H1 (cell line): Measurements from ENCODE around the gene PGAM2. TPM values are rescaled to one million over a fixed set of nuclear protein-coding genes. Genes with fewer than 3 reads are reported as not detected.

ENCODE experiments used
- CTCF ChIA-PET: fragments of 300-600 bp; sonication (Branson Sonifier 250); formaldehyde crosslinking; loops from one replicate; lab custom pipeline; 2021; ENCODE audit not compliant: partially characterized antibody; lab: Charles Lee
- POLR2A ChIA-PET: fragments of 300-600 bp; sonication (Branson Sonifier 250); formaldehyde crosslinking; loops from one replicate; lab custom pipeline; 2021; ENCODE audit warnings: inconsistent platforms; ENCODE audit not compliant: partially characterized antibody; lab: Charles Lee
- DNase-seq, 2 experiments: peaks; one replicate each; pipeline versions ENCODE4 v3.0.0 to v3.0.0-alpha.2; 2010 to 2022; ENCODE audit warnings: low spot score in 2 of 2, low read depth in 1 of 2, mixed read lengths in 1 of 2
- FAIRE-seq: peaks from 2 replicates; lab custom pipeline; 2011; peaks lifted over from hg19 to GRCh38; lab: Jason Lieb, UNC
- H2AFZ ChIP-seq: 2 replicates; pipeline ENCODE4 v1.8.1; 2012; ENCODE audit warnings: low read length, inconsistent platforms
- H2AK5ac ChIP-seq: 2 replicates; pipeline ENCODE4 v1.6.1; 2013; ENCODE audit warnings: low read depth, low read length
- H2BK120ac ChIP-seq: replicated peaks from 2 replicates; pipeline ENCODE3; 2013; ENCODE audit warnings: low read depth, low read length, inconsistent platforms
- H2BK12ac ChIP-seq: 2 replicates; pipeline ENCODE4 v1.6.1; 2013; ENCODE audit warnings: low read depth, low read length
- H2BK15ac ChIP-seq: 2 replicates; pipeline ENCODE4 v1.6.1; 2013; ENCODE audit warnings: low read length
- H2BK20ac ChIP-seq: 2 replicates; pipeline ENCODE4 v1.6.1; 2013; ENCODE audit warnings: low read length
- H2BK5ac ChIP-seq: 2 replicates; pipeline ENCODE4 v1.6.1; 2013; ENCODE audit warnings: low read depth, low read length
- H3K14ac ChIP-seq: 2 replicates; pipeline ENCODE4 v1.6.1; 2013; ENCODE audit warnings: inconsistent platforms; ENCODE audit not compliant: insufficient read length
- H3K18ac ChIP-seq: 2 replicates; pipeline ENCODE4 v1.6.1; 2013; ENCODE audit warnings: low read length; ENCODE audit errors: extremely low read depth
- H3K23ac ChIP-seq: 2 replicates; pipeline ENCODE4 v1.6.1; 2013; ENCODE audit warnings: inconsistent platforms; ENCODE audit not compliant: insufficient read length
- H3K23me2 ChIP-seq: 2 replicates; pipeline ENCODE4 v1.6.1; 2013; ENCODE audit warnings: low read depth, low read length
- H3K27ac ChIP-seq: 2 replicates; pipeline ENCODE4 v1.6.1; 2011; ENCODE audit warnings: low read depth, low read length, inconsistent platforms
- H3K27me3 ChIP-seq, 4 experiments: replicated peaks in 1 of 4; 1 replicate in 1 of 4; 2 replicates in 3 of 4; pipeline versions ENCODE4 v1.6.1 to v1.8.1; 2011 to 2013; ENCODE audit warnings: low read length in 3 of 4, mild to moderate bottlenecking in 3 of 4, inconsistent platforms in 2 of 4, mixed read lengths in 2 of 4, moderate library complexity in 1 of 4; ENCODE audit not compliant: control insufficient read depth in 3 of 4, insufficient read depth in 3 of 4; ENCODE audit errors: extremely low read depth in 1 of 4
- H3K36me3 ChIP-seq, 4 experiments: 2 replicates each; pipeline versions ENCODE4 v1.6.1 to v1.8.1; 2011 to 2013; ENCODE audit warnings: mild to moderate bottlenecking in 4 of 4, low read length in 3 of 4, moderate library complexity in 2 of 4, control low read depth in 1 of 4, inconsistent platforms in 1 of 4; ENCODE audit not compliant: insufficient read depth in 4 of 4, control insufficient read depth in 2 of 4
- H3K4ac ChIP-seq: replicated peaks from 2 replicates; pipeline ENCODE3; 2013; ENCODE audit warnings: low read length, low read depth, mixed read lengths, inconsistent platforms; ENCODE audit not compliant: insufficient read length
- H3K4me1 ChIP-seq, 4 experiments: replicated peaks in 1 of 4; 1 replicate in 1 of 4; 2 replicates in 3 of 4; pipeline versions ENCODE4 v1.6.1 to v1.8.1; 2011 to 2013; ENCODE audit warnings: low read length in 3 of 4, inconsistent platforms in 2 of 4, mixed read lengths in 1 of 4; ENCODE audit not compliant: insufficient read depth in 4 of 4, control insufficient read depth in 3 of 4
- H3K4me2 ChIP-seq, 2 experiments: 2 replicates each; pipeline versions ENCODE4 v1.6.1 to v1.8.1; 2011 to 2013; ENCODE audit warnings: low read depth in 2 of 2, low read length in 2 of 2, control low read depth in 1 of 2, inconsistent platforms in 1 of 2, mild to moderate bottlenecking in 1 of 2; ENCODE audit not compliant: insufficient read depth in 1 of 2
- H3K4me3 ChIP-seq, 4 experiments: fragments of 200-600, 300-600 bp in 1 of 4; sonication (generic), shearing (Covaris generic), sonication (Bioruptor Twin) in 1 of 4; 2 replicates each; pipeline versions ENCODE4 v1.5.1 to v1.8.1; 2011 to 2016; ENCODE audit warnings: low read length in 4 of 4, low read depth in 3 of 4, control low read depth in 2 of 4, inconsistent platforms in 2 of 4, mild to moderate bottlenecking in 2 of 4, mixed read lengths in 1 of 4, moderate library complexity in 1 of 4; ENCODE audit not compliant: insufficient read depth in 2 of 4; ENCODE audit errors: extremely low read depth in 1 of 4
- H3K56ac ChIP-seq: replicated peaks from 2 replicates; pipeline ENCODE3; 2013; ENCODE audit warnings: low read depth, mild to moderate bottlenecking, mixed read lengths, low read length, inconsistent platforms; ENCODE audit not compliant: insufficient read length
- H3K79me1 ChIP-seq: 2 replicates; pipeline ENCODE4 v1.6.1; 2013; ENCODE audit warnings: low read depth, low read length, control low read depth
- H3K79me2 ChIP-seq, 2 experiments: 2 replicates each; pipeline versions ENCODE4 v1.6.1 to v1.8.1; 2012 to 2013; ENCODE audit warnings: low read length in 2 of 2, mild to moderate bottlenecking in 2 of 2, inconsistent platforms in 1 of 2; ENCODE audit not compliant: insufficient read depth in 2 of 2, control insufficient read depth in 1 of 2
- H3K9ac ChIP-seq, 4 experiments: replicated peaks in 1 of 4; 1 replicate in 1 of 4; 2 replicates in 3 of 4; pipeline versions ENCODE4 v1.6.1 to v1.8.1; 2011 to 2013; ENCODE audit warnings: low read depth in 3 of 4, low read length in 3 of 4, control low read depth in 2 of 4, mild to moderate bottlenecking in 2 of 4, moderate library complexity in 2 of 4, inconsistent platforms in 1 of 4; ENCODE audit errors: extremely low read depth in 1 of 4
- H3K9me3 ChIP-seq, 2 experiments: 2 replicates each; pipeline versions ENCODE4 v1.6.1 to v1.8.1; 2012 to 2013; ENCODE audit warnings: mild to moderate bottlenecking in 2 of 2, moderate library complexity in 2 of 2, control low read depth in 1 of 2, inconsistent platforms in 1 of 2, low read depth in 1 of 2, low read length in 1 of 2, mixed read lengths in 1 of 2; ENCODE audit not compliant: insufficient read depth in 2 of 2
- H4K20me1 ChIP-seq, 2 experiments: replicated peaks in 1 of 2; 2 replicates each; pipeline versions ENCODE3 to v1.8.1; 2011 to 2013; ENCODE audit warnings: inconsistent platforms in 2 of 2, low read length in 2 of 2, mild to moderate bottlenecking in 1 of 2; ENCODE audit not compliant: insufficient read depth in 2 of 2, control insufficient read depth in 1 of 2
- H4K5ac ChIP-seq: 2 replicates; pipeline ENCODE4 v1.6.1; 2013; ENCODE audit warnings: low read length, low read depth, mixed read lengths, inconsistent platforms; ENCODE audit not compliant: insufficient read length
- H4K8ac ChIP-seq: 2 replicates; pipeline ENCODE4 v1.8.0; 2013; ENCODE audit warnings: mild to moderate bottlenecking, moderate library complexity, low read length, inconsistent platforms; ENCODE audit not compliant: insufficient read depth; ENCODE audit errors: extremely low read depth
- H4K91ac ChIP-seq: replicated peaks from 2 replicates; pipeline ENCODE3; 2013; ENCODE audit warnings: low read length, mixed read lengths, inconsistent platforms; ENCODE audit not compliant: insufficient read length
- BRCA1 ChIP-seq: IDR thresholded peaks from 2 replicates; pipeline ENCODE4 v1.6.1; 2012; ENCODE audit warnings: low read depth, low read length, improper control_type of control experiment
- CEBPB ChIP-seq: IDR thresholded peaks from 2 replicates; pipeline ENCODE4 v1.6.1; 2012; ENCODE audit warnings: low read depth, low read length
- CHD1 ChIP-seq: IDR thresholded peaks from 2 replicates; pipeline ENCODE4 v1.6.1; 2012; ENCODE audit warnings: low read depth, low read length, improper control_type of control experiment
- CTBP2 ChIP-seq: IDR thresholded peaks from 2 replicates; pipeline ENCODE4 v1.7.0; 2011; ENCODE audit warnings: borderline replicate concordance, mild to moderate bottlenecking, moderate library complexity, mixed read lengths, low read length; ENCODE audit not compliant: insufficient read depth, insufficient read length
- CTCF ChIP-seq, 3 experiments: IDR thresholded peaks; 1 replicate in 2 of 3; 2 replicates in 1 of 3; pipeline versions ENCODE4 v1.5.1 to v1.6.1; 2011; ENCODE audit warnings: low read length in 3 of 3, mild to moderate bottlenecking in 3 of 3, inconsistent platforms in 2 of 3, low read depth in 1 of 3, moderate library complexity in 1 of 3; ENCODE audit not compliant: insufficient read depth in 1 of 3; ENCODE audit errors: control extremely low read depth in 1 of 3
- KDM5A ChIP-seq: fragments of 200-600 bp; IDR thresholded peaks from 2 replicates; pipeline ENCODE4 v1.7.1; 2012; ENCODE audit warnings: mild to moderate bottlenecking, low read length, inconsistent platforms, mixed read lengths
- POLR2A ChIP-seq, 2 experiments: IDR thresholded peaks; 1 replicate in 1 of 2; 2 replicates in 1 of 2; pipeline ENCODE4 v1.6.1; 2011; ENCODE audit warnings: low read depth in 2 of 2, low read length in 2 of 2, mild to moderate bottlenecking in 2 of 2; ENCODE audit errors: control extremely low read depth in 1 of 2
- SP2 ChIP-seq: IDR thresholded peaks from 2 replicates; pipeline ENCODE4 v1.6.1; 2012; ENCODE audit warnings: mild to moderate bottlenecking, low read length, inconsistent platforms
- SRF ChIP-seq: IDR thresholded peaks from 2 replicates; pipeline ENCODE4 v1.6.1; 2011; ENCODE audit warnings: mild to moderate bottlenecking, low read depth, low read length, moderate library complexity
- USF2 ChIP-seq: IDR thresholded peaks from 2 replicates; pipeline ENCODE4 v1.6.1; 2011; ENCODE audit warnings: low read length, improper control_type of control experiment
- WGBS, 2 experiments: shearing (Covaris generic) in 1 of 2; methylation state at CpG; one replicate each; pipeline versions ENCODE4 v1.1.6 to v1.1.7; 2013 to 2015; ENCODE audit warnings: low lambda C conversion rate in 2 of 2, mixed read lengths in 2 of 2, inconsistent platforms in 1 of 2, low coverage in 1 of 2, missing lambda C conversion rate in 1 of 2; ENCODE audit not compliant: insufficient replicate concordance in 2 of 2, insufficient coverage in 1 of 2, insufficient read length in 1 of 2; ENCODE audit errors: extremely low coverage in 1 of 2, missing lambda C conversion rate in 1 of 2; 5-methylcytosine and 5-hydroxymethylcytosine counted together
- polyA plus RNA-seq, 7 experiments: library from polyadenylated mRNA; depleted of rRNA in 3 of 7; stranded (reverse) in 5 of 7; unstranded in 2 of 7; fragments of >200 nt in 5 of 7; fragments of 200-250 nt in 2 of 7; gene quantifications; 1 replicate in 5 of 7; 2 replicates in 1 of 7; 4 replicates in 1 of 7; pipeline versions ENCODE4 v1.2.1 to v1.2.3, GENCODE V29; 2011 to 2013; ENCODE audit warnings: missing spikeins in 2 of 7, mixed read lengths in 2 of 7
- total RNA-seq: library from RNA; stranded (reverse); fragmentation: NEBNext Ultra II Directional; extraction: Animal tissue kit (Norgen Biotek cat#: 25700); gene quantifications from 2 replicates; pipeline ENCODE4 v1.2.1, GENCODE V29; 2021

PGAM2 gene
- total and polyA plus RNA-seq, 2 of the 8 experiments (the other 6 are each of a cell fraction or from before 2014, with no cell fraction given) = 2.1 to 2.9 TPM

GRCh38 chr7:44048031-44048795, 17.2 kb downstream of the PGAM2 start:
- Histone ChIP-seq H2BK12ac (no peak overlapping the region), H3K79me1 (peaks cover 2% of the 10 kb centered on the region; the same call in 1 of the 2 replicates), H3K4me3 (no peak overlapping the region), H3K79me2 (peaks cover 0 to 25% of the 10 kb centered on the region in 2 experiments; a peak in 2 of 4 replicates), H3K23ac (no peak overlapping the region), H2BK15ac (no peak overlapping the region), H3K4ac (no peak overlapping the region), H3K9me3 (no peaks in the 10 kb centered on the region), H2BK120ac (no peak overlapping the region), H4K5ac (no peak overlapping the region), H3K9ac (no peak overlapping the region), H4K8ac (no peak overlapping the region), H3K14ac (no peak overlapping the region), H3K36me3 (peaks cover 0 to 22% (median 7%) of the 10 kb centered on the region in 4 experiments; a peak in 4 of 8 replicates), H3K18ac (no peak overlapping the region), H3K27ac (no peak overlapping the region), H3K4me1 (peaks cover 0 to 6% (median 0%) of the 10 kb centered on the region in 4 experiments; a peak in 3 of 7 replicates), H3K23me2 (peaks cover 11% of the 10 kb centered on the region), H2BK5ac (no peak overlapping the region), H2AK5ac (no peak overlapping the region), H3K4me2 (no peak overlapping the region), H3K27me3 (no peaks in the 10 kb centered on the region), H2AFZ (no peak overlapping the region), H4K20me1 (peaks cover 4 to 11% of the 10 kb centered on the region in 2 experiments), H2BK20ac (no peak overlapping the region), H3K56ac (no peak overlapping the region), H4K91ac (no peak overlapping the region)
- CTCF ChIA-PET = no interaction called here
- DNase-seq = no peak
- POLR2A ChIA-PET = no interaction called here
- 88% methylated on average over 7 of the region's 7 CpGs; no CpG with 5 or more reads in 1 of the 2 experiments for WGBS, 2 experiments
- no peak for FAIRE-seq
- TF ChIP-seq SP2 (no peak), KDM5A (no peak), USF2 (no peak), BRCA1 (no peak), CTCF (IDR thresholded peaks at IDR 0.05; ENCODE audit: control extremely low read depth in 1 of 3, insufficient read depth in 1 of 3, low read depth in 1 of 3, low read length in 3 of 3) (no peak), CEBPB (no peak), POLR2A (IDR thresholded peaks at IDR 0.05; ENCODE audit: control extremely low read depth in 1 of 2, low read depth in 2 of 2, low read length in 2 of 2) (no peak), CHD1 (no peak), SRF (no peak), CTBP2 (no peak)
